H1 (cell line): ENCODE results near the gene SMG7. TPM values are rescaled to one million over a fixed set of nuclear protein-coding genes. Genes with fewer than 3 reads are reported as not detected.

ENCODE experiments used
- CTCF ChIA-PET: fragments of 300-600 bp; sonication (Branson Sonifier 250); formaldehyde crosslinking; loops from one replicate; lab custom pipeline; 2021; ENCODE audit not compliant: partially characterized antibody; lab: Charles Lee
- POLR2A ChIA-PET: fragments of 300-600 bp; sonication (Branson Sonifier 250); formaldehyde crosslinking; loops from one replicate; lab custom pipeline; 2021; ENCODE audit warnings: inconsistent platforms; ENCODE audit not compliant: partially characterized antibody; lab: Charles Lee
- DNase-seq, 2 experiments: peaks; one replicate each; pipeline versions ENCODE4 v3.0.0 to v3.0.0-alpha.2; 2010 to 2022; ENCODE audit warnings: low spot score in 2 of 2, low read depth in 1 of 2, mixed read lengths in 1 of 2
- FAIRE-seq: peaks from 2 replicates; lab custom pipeline; 2011; peaks lifted over from hg19 to GRCh38; lab: Jason Lieb, UNC
- H2AFZ ChIP-seq: 2 replicates; pipeline ENCODE4 v1.8.1; 2012; ENCODE audit warnings: low read length, inconsistent platforms
- H2AK5ac ChIP-seq: 2 replicates; pipeline ENCODE4 v1.6.1; 2013; ENCODE audit warnings: low read depth, low read length
- H2BK120ac ChIP-seq: replicated peaks from 2 replicates; pipeline ENCODE3; 2013; ENCODE audit warnings: low read depth, low read length, inconsistent platforms
- H2BK12ac ChIP-seq: 2 replicates; pipeline ENCODE4 v1.6.1; 2013; ENCODE audit warnings: low read depth, low read length
- H2BK15ac ChIP-seq: 2 replicates; pipeline ENCODE4 v1.6.1; 2013; ENCODE audit warnings: low read length
- H2BK20ac ChIP-seq: 2 replicates; pipeline ENCODE4 v1.6.1; 2013; ENCODE audit warnings: low read length
- H2BK5ac ChIP-seq: 2 replicates; pipeline ENCODE4 v1.6.1; 2013; ENCODE audit warnings: low read depth, low read length
- H3K14ac ChIP-seq: 2 replicates; pipeline ENCODE4 v1.6.1; 2013; ENCODE audit warnings: inconsistent platforms; ENCODE audit not compliant: insufficient read length
- H3K18ac ChIP-seq: 2 replicates; pipeline ENCODE4 v1.6.1; 2013; ENCODE audit warnings: low read length; ENCODE audit errors: extremely low read depth
- H3K23ac ChIP-seq: 2 replicates; pipeline ENCODE4 v1.6.1; 2013; ENCODE audit warnings: inconsistent platforms; ENCODE audit not compliant: insufficient read length
- H3K23me2 ChIP-seq: 2 replicates; pipeline ENCODE4 v1.6.1; 2013; ENCODE audit warnings: low read depth, low read length
- H3K27ac ChIP-seq: 2 replicates; pipeline ENCODE4 v1.6.1; 2011; ENCODE audit warnings: low read depth, low read length, inconsistent platforms
- H3K27me3 ChIP-seq, 4 experiments: replicated peaks in 1 of 4; 1 replicate in 1 of 4; 2 replicates in 3 of 4; pipeline versions ENCODE4 v1.6.1 to v1.8.1; 2011 to 2013; ENCODE audit warnings: low read length in 3 of 4, mild to moderate bottlenecking in 3 of 4, inconsistent platforms in 2 of 4, mixed read lengths in 2 of 4, moderate library complexity in 1 of 4; ENCODE audit not compliant: control insufficient read depth in 3 of 4, insufficient read depth in 3 of 4; ENCODE audit errors: extremely low read depth in 1 of 4
- H3K36me3 ChIP-seq, 4 experiments: 2 replicates each; pipeline versions ENCODE4 v1.6.1 to v1.8.1; 2011 to 2013; ENCODE audit warnings: mild to moderate bottlenecking in 4 of 4, low read length in 3 of 4, moderate library complexity in 2 of 4, control low read depth in 1 of 4, inconsistent platforms in 1 of 4; ENCODE audit not compliant: insufficient read depth in 4 of 4, control insufficient read depth in 2 of 4
- H3K4ac ChIP-seq: replicated peaks from 2 replicates; pipeline ENCODE3; 2013; ENCODE audit warnings: low read length, low read depth, mixed read lengths, inconsistent platforms; ENCODE audit not compliant: insufficient read length
- H3K4me1 ChIP-seq, 4 experiments: replicated peaks in 1 of 4; 1 replicate in 1 of 4; 2 replicates in 3 of 4; pipeline versions ENCODE4 v1.6.1 to v1.8.1; 2011 to 2013; ENCODE audit warnings: low read length in 3 of 4, inconsistent platforms in 2 of 4, mixed read lengths in 1 of 4; ENCODE audit not compliant: insufficient read depth in 4 of 4, control insufficient read depth in 3 of 4
- H3K4me2 ChIP-seq, 2 experiments: 2 replicates each; pipeline versions ENCODE4 v1.6.1 to v1.8.1; 2011 to 2013; ENCODE audit warnings: low read depth in 2 of 2, low read length in 2 of 2, control low read depth in 1 of 2, inconsistent platforms in 1 of 2, mild to moderate bottlenecking in 1 of 2; ENCODE audit not compliant: insufficient read depth in 1 of 2
- H3K4me3 ChIP-seq, 4 experiments: fragments of 200-600, 300-600 bp in 1 of 4; sonication (generic), shearing (Covaris generic), sonication (Bioruptor Twin) in 1 of 4; 2 replicates each; pipeline versions ENCODE4 v1.5.1 to v1.8.1; 2011 to 2016; ENCODE audit warnings: low read length in 4 of 4, low read depth in 3 of 4, control low read depth in 2 of 4, inconsistent platforms in 2 of 4, mild to moderate bottlenecking in 2 of 4, mixed read lengths in 1 of 4, moderate library complexity in 1 of 4; ENCODE audit not compliant: insufficient read depth in 2 of 4; ENCODE audit errors: extremely low read depth in 1 of 4
- H3K56ac ChIP-seq: replicated peaks from 2 replicates; pipeline ENCODE3; 2013; ENCODE audit warnings: low read depth, mild to moderate bottlenecking, mixed read lengths, low read length, inconsistent platforms; ENCODE audit not compliant: insufficient read length
- H3K79me1 ChIP-seq: 2 replicates; pipeline ENCODE4 v1.6.1; 2013; ENCODE audit warnings: low read depth, low read length, control low read depth
- H3K79me2 ChIP-seq, 2 experiments: 2 replicates each; pipeline versions ENCODE4 v1.6.1 to v1.8.1; 2012 to 2013; ENCODE audit warnings: low read length in 2 of 2, mild to moderate bottlenecking in 2 of 2, inconsistent platforms in 1 of 2; ENCODE audit not compliant: insufficient read depth in 2 of 2, control insufficient read depth in 1 of 2
- H3K9ac ChIP-seq, 4 experiments: replicated peaks in 1 of 4; 1 replicate in 1 of 4; 2 replicates in 3 of 4; pipeline versions ENCODE4 v1.6.1 to v1.8.1; 2011 to 2013; ENCODE audit warnings: low read depth in 3 of 4, low read length in 3 of 4, control low read depth in 2 of 4, mild to moderate bottlenecking in 2 of 4, moderate library complexity in 2 of 4, inconsistent platforms in 1 of 4; ENCODE audit errors: extremely low read depth in 1 of 4
- H3K9me3 ChIP-seq, 2 experiments: 2 replicates each; pipeline versions ENCODE4 v1.6.1 to v1.8.1; 2012 to 2013; ENCODE audit warnings: mild to moderate bottlenecking in 2 of 2, moderate library complexity in 2 of 2, control low read depth in 1 of 2, inconsistent platforms in 1 of 2, low read depth in 1 of 2, low read length in 1 of 2, mixed read lengths in 1 of 2; ENCODE audit not compliant: insufficient read depth in 2 of 2
- H4K20me1 ChIP-seq, 2 experiments: replicated peaks in 1 of 2; 2 replicates each; pipeline versions ENCODE3 to v1.8.1; 2011 to 2013; ENCODE audit warnings: inconsistent platforms in 2 of 2, low read length in 2 of 2, mild to moderate bottlenecking in 1 of 2; ENCODE audit not compliant: insufficient read depth in 2 of 2, control insufficient read depth in 1 of 2
- H4K5ac ChIP-seq: 2 replicates; pipeline ENCODE4 v1.6.1; 2013; ENCODE audit warnings: low read length, low read depth, mixed read lengths, inconsistent platforms; ENCODE audit not compliant: insufficient read length
- H4K8ac ChIP-seq: 2 replicates; pipeline ENCODE4 v1.8.0; 2013; ENCODE audit warnings: mild to moderate bottlenecking, moderate library complexity, low read length, inconsistent platforms; ENCODE audit not compliant: insufficient read depth; ENCODE audit errors: extremely low read depth
- H4K91ac ChIP-seq: replicated peaks from 2 replicates; pipeline ENCODE3; 2013; ENCODE audit warnings: low read length, mixed read lengths, inconsistent platforms; ENCODE audit not compliant: insufficient read length
- EGR1 ChIP-seq: IDR thresholded peaks from 2 replicates; pipeline ENCODE4 v1.6.1; 2011; ENCODE audit warnings: low read depth, low read length, borderline replicate concordance
- HDAC6 ChIP-seq: IDR thresholded peaks from one replicate; pipeline ENCODE4 v1.7.1; 2012; ENCODE audit warnings: low read depth, mild to moderate bottlenecking, inconsistent platforms, low read length, moderate library complexity
- JUND ChIP-seq: IDR thresholded peaks from 2 replicates; pipeline ENCODE4 v1.6.1; 2011; ENCODE audit warnings: mild to moderate bottlenecking, improper control_type of control experiment, low read length
- PHF8 ChIP-seq: fragments of 200-600 bp; sonication (generic); conservative IDR thresholded peaks from 2 replicates; pipeline ENCODE4 v1.7.1; 2012; ENCODE audit warnings: low read depth, mild to moderate bottlenecking, inconsistent platforms, low read length, moderate library complexity
- POLR2AphosphoS5 ChIP-seq: IDR thresholded peaks from 2 replicates; pipeline ENCODE4 v1.6.1; 2011; ENCODE audit warnings: low read depth, low read length
- SAP30 ChIP-seq: fragments of 300-600 bp; sonication (generic); IDR thresholded peaks from 2 replicates; pipeline ENCODE4 v1.7.1; 2012; ENCODE audit warnings: low read length, moderate library complexity, mild to moderate bottlenecking, inconsistent platforms; ENCODE audit not compliant: insufficient read depth, insufficient replicate concordance
- SP2 ChIP-seq: IDR thresholded peaks from 2 replicates; pipeline ENCODE4 v1.6.1; 2012; ENCODE audit warnings: mild to moderate bottlenecking, low read length, inconsistent platforms
- SRF ChIP-seq: IDR thresholded peaks from 2 replicates; pipeline ENCODE4 v1.6.1; 2011; ENCODE audit warnings: mild to moderate bottlenecking, low read depth, low read length, moderate library complexity
- WGBS, 2 experiments: shearing (Covaris generic) in 1 of 2; methylation state at CpG; one replicate each; pipeline versions ENCODE4 v1.1.6 to v1.1.7; 2013 to 2015; ENCODE audit warnings: low lambda C conversion rate in 2 of 2, mixed read lengths in 2 of 2, inconsistent platforms in 1 of 2, low coverage in 1 of 2, missing lambda C conversion rate in 1 of 2; ENCODE audit not compliant: insufficient replicate concordance in 2 of 2, insufficient coverage in 1 of 2, insufficient read length in 1 of 2; ENCODE audit errors: extremely low coverage in 1 of 2, missing lambda C conversion rate in 1 of 2; 5-methylcytosine and 5-hydroxymethylcytosine counted together
- polyA plus RNA-seq, 7 experiments: library from polyadenylated mRNA; depleted of rRNA in 3 of 7; stranded (reverse) in 5 of 7; unstranded in 2 of 7; fragments of >200 nt in 5 of 7; fragments of 200-250 nt in 2 of 7; gene quantifications; 1 replicate in 5 of 7; 2 replicates in 1 of 7; 4 replicates in 1 of 7; pipeline versions ENCODE4 v1.2.1 to v1.2.3, GENCODE V29; 2011 to 2013; ENCODE audit warnings: missing spikeins in 2 of 7, mixed read lengths in 2 of 7
- total RNA-seq: library from RNA; stranded (reverse); fragmentation: NEBNext Ultra II Directional; extraction: Animal tissue kit (Norgen Biotek cat#: 25700); gene quantifications from 2 replicates; pipeline ENCODE4 v1.2.1, GENCODE V29; 2021
- TF ChIP-seq, protein P1 (sequence below), 3 experiments: IDR thresholded peaks; 1 replicate in 2 of 3; 2 replicates in 1 of 3; pipeline versions ENCODE4 v1.5.1 to v1.6.1; 2011; ENCODE audit warnings: low read length in 3 of 3, mild to moderate bottlenecking in 3 of 3, inconsistent platforms in 2 of 3, low read depth in 1 of 3, moderate library complexity in 1 of 3; ENCODE audit not compliant: insufficient read depth in 1 of 3; ENCODE audit errors: control extremely low read depth in 1 of 3
- TF ChIP-seq, protein P2 (sequence below): IDR thresholded peaks from 2 replicates; pipeline ENCODE4 v1.6.1; 2012; ENCODE audit warnings: low read length, inconsistent platforms

The SMG7 gene
- total and polyA plus RNA-seq, 2 of the 8 experiments (the other 6 are each of a cell fraction or from before 2014, with no cell fraction given): 39.3 to 65.6 TPM

DNA sequence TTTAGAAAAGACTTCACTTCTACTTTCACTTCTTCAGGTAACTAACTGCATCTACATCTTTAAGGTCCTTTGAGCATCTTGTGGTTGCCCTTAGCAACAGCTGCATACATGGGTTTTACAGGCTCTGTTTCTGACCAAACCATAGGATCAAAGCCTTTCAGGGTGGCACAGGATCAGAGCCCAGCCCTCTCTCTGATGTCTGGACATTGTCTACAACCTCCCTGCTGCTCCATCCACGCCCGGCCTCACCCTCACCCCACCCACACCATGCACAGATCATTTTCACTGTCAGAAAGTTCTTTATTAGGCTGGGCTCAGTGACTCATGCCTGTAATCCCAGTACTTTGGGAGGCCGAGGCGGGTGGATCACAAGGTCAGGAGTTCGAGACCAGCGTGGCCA is 112.7 kb downstream of the SMG7 start:
- Histone ChIP-seq H3K27ac (no peak overlapping the region), H3K9ac (no peak overlapping the region), H3K23me2 (no peaks in the 10 kb centered on the region), H3K9me3 (no peaks in the 10 kb centered on the region), H3K4me3 (no peak overlapping the region), H2BK5ac (no peak overlapping the region), H3K4me2 (no peak overlapping the region), H3K18ac (no peak overlapping the region), H3K27me3 (no peaks in the 10 kb centered on the region), H2BK120ac (no peak overlapping the region), H3K4me1 (peaks cover 0 to 13% (median 6%) of the 10 kb centered on the region in 4 experiments; a peak in 6 of 7 replicates), H3K36me3 (no peaks in the 10 kb centered on the region), H3K56ac (no peak overlapping the region), H3K4ac (no peak overlapping the region), H2AFZ (no peak overlapping the region), H2BK20ac (no peak overlapping the region), H3K79me1 (no peaks in the 10 kb centered on the region), H4K8ac (no peak overlapping the region), H2AK5ac (no peak overlapping the region), H4K5ac (no peak overlapping the region), H2BK12ac (no peak overlapping the region), H3K23ac (no peak overlapping the region), H3K79me2 (no peaks in the 10 kb centered on the region), H3K14ac (no peak overlapping the region), H4K91ac (no peak overlapping the region), H4K20me1 (no peaks in the 10 kb centered on the region), H2BK15ac (no peak overlapping the region)
- CTCF ChIA-PET: no interaction called here
- POLR2A ChIA-PET: interaction anchor here (0.7 kb wide), 1 partner anchor 24 kb away, joined by 3 read pairs; no protein-coding TSS in a partner anchor
- WGBS, 2 experiments: 95% methylated on average over 6 of the region's 6 CpGs; no CpG with 5 or more reads in 1 of the 2 experiments
- DNase-seq (no peak), FAIRE-seq (no peak)
- TF ChIP-seq HDAC6 (no peak), JUND (no peak), SAP30 (no peak), SRF (no peak), EGR1 (no peak), SP2 (no peak), POLR2AphosphoS5 (no peak), PHF8 (no peak)
- TF ChIP-seq, protein P1, sequence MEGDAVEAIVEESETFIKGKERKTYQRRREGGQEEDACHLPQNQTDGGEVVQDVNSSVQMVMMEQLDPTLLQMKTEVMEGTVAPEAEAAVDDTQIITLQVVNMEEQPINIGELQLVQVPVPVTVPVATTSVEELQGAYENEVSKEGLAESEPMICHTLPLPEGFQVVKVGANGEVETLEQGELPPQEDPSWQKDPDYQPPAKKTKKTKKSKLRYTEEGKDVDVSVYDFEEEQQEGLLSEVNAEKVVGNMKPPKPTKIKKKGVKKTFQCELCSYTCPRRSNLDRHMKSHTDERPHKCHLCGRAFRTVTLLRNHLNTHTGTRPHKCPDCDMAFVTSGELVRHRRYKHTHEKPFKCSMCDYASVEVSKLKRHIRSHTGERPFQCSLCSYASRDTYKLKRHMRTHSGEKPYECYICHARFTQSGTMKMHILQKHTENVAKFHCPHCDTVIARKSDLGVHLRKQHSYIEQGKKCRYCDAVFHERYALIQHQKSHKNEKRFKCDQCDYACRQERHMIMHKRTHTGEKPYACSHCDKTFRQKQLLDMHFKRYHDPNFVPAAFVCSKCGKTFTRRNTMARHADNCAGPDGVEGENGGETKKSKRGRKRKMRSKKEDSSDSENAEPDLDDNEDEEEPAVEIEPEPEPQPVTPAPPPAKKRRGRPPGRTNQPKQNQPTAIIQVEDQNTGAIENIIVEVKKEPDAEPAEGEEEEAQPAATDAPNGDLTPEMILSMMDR (IDR thresholded peaks at IDR 0.05; ENCODE audit: control extremely low read depth in 1 of 3, insufficient read depth in 1 of 3, low read depth in 1 of 3, low read length in 3 of 3): no peak
- TF ChIP-seq, protein P2, sequence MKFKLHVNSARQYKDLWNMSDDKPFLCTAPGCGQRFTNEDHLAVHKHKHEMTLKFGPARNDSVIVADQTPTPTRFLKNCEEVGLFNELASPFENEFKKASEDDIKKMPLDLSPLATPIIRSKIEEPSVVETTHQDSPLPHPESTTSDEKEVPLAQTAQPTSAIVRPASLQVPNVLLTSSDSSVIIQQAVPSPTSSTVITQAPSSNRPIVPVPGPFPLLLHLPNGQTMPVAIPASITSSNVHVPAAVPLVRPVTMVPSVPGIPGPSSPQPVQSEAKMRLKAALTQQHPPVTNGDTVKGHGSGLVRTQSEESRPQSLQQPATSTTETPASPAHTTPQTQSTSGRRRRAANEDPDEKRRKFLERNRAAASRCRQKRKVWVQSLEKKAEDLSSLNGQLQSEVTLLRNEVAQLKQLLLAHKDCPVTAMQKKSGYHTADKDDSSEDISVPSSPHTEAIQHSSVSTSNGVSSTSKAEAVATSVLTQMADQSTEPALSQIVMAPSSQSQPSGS: no peak
